ENCODE results near the gene FBXL13. TPM values are rescaled to one million over a fixed set of nuclear protein-coding genes. Genes with fewer than 3 reads are reported as not detected.
"Not testable (repeated sequence)": the region's sequence is repeated elsewhere in the genome, so short reads cannot be mapped to it uniquely, and the experiment has no call there.

The FBXL13 gene
- total RNA-seq, 1 experiment from 2014 or later: 0.43 TPM

DNA sequence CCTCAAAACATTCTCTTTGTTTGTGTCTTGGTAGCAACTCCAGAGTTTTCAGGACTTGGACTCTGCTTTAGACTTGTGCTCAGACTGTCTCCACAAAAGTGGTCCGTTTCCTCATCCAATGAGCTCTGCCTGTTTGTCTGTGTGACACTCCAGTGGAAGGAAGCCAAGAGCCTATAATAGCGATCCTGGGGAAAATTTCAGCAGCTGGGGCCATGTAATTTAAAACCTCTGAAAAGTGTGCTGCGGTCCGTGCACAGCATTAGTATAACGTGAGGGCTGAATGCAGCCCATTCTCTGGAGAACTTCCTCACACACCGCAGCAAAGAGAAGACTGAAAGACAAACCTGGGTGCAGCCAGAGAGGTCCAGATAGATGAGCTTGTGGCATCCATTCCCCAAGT is 161.9 kb downstream of the FBXL13 start, which contains the start of gene LRRC17:
Gene LRRC17 (plus strand): TSS at position 259 of the 400 bp plus-strand sequence. CDS start 20,914 bp downstream, outside the sequence.
- H3K27me3 Mint-ChIP-seq (ENCODE audit: insufficient read depth, unreplicated experiment): no peaks in the 10 kb centered on the region
- no peaks in the 10 kb centered on the region for H3K4me1 Mint-ChIP-seq (ENCODE audit: low read depth, unreplicated experiment)
- Histone ChIP-seq H3K4me1 (no peaks in the 10 kb centered on the region), H3K36me3 (ENCODE audit: control insufficient read depth, insufficient read depth, low read length) (no peaks in the 10 kb centered on the region), H3K9me3 (no peaks in the 10 kb centered on the region), H3K4me3 (ENCODE audit: low read depth, low read length) (no peak within 1 kb of the TSS), H3K27me3 (replicated peaks; ENCODE audit: control insufficient read depth, insufficient read depth, low read length) (no peaks in the 10 kb centered on the region)
- intact Hi-C loops (cut with micrococcal nuclease; ENCODE audit: unreplicated experiment): no loop called here
- no peak within 1 kb of the TSS for H3K4me3 Mint-ChIP-seq (ENCODE audit: unreplicated experiment)
- H3K9me3 Mint-ChIP-seq (ENCODE audit: unreplicated experiment): no peaks in the 10 kb centered on the region
- no TSS peak for BruUV-seq (replicated peaks)
- DNase-seq: no peak
- TF ChIP-seq, protein P1, sequence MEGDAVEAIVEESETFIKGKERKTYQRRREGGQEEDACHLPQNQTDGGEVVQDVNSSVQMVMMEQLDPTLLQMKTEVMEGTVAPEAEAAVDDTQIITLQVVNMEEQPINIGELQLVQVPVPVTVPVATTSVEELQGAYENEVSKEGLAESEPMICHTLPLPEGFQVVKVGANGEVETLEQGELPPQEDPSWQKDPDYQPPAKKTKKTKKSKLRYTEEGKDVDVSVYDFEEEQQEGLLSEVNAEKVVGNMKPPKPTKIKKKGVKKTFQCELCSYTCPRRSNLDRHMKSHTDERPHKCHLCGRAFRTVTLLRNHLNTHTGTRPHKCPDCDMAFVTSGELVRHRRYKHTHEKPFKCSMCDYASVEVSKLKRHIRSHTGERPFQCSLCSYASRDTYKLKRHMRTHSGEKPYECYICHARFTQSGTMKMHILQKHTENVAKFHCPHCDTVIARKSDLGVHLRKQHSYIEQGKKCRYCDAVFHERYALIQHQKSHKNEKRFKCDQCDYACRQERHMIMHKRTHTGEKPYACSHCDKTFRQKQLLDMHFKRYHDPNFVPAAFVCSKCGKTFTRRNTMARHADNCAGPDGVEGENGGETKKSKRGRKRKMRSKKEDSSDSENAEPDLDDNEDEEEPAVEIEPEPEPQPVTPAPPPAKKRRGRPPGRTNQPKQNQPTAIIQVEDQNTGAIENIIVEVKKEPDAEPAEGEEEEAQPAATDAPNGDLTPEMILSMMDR (IDR thresholded peaks at IDR 0.05; ENCODE audit: insufficient read depth in 1 of 2, low read depth in 1 of 2, low read length in 1 of 2, severe bottlenecking in 1 of 2, unreplicated experiment in 1 of 2): no peak
- H3K36me3 Mint-ChIP-seq (ENCODE audit: insufficient read depth, unreplicated experiment): no peaks in the 10 kb centered on the region
- POLR2A ChIA-PET: no interaction called here
- CTCF ChIA-PET: interaction anchor here (0.7 kb wide), 1 partner anchor 435 kb away, joined by 4 read pairs; no protein-coding TSS in a partner anchor
- H3K27ac Mint-ChIP-seq (ENCODE audit: unreplicated experiment): no peak within 1 kb of the TSS

DNA sequence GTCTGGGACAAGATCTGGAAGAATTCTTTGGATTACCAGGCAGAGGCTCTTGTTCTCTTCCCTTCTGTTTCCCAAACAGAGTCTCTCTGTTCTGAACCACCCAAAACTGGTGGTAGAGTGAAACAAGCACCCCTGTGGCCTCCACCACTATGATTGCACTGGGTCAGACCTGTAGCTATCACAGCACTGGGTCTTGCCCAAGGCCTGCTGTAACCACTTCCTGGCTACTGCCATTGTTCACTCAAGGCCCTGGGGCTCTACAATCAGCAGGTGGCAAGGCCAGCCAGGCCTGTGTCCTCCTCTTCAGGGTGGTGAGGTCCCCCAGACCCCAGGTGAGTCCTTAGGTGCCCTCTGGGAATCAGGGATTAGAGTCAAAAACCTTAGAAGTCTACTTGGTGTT is 165.9 kb downstream of the FBXL13 start:
- DNase-seq: no peak
- intact Hi-C loops (cut with micrococcal nuclease; ENCODE audit: unreplicated experiment): no loop called here
- no peaks in the 10 kb centered on the region; the same call in 1 of the 2 replicates for H3K9me3 ChIP-seq
- no peaks in the 10 kb centered on the region for H3K36me3 Mint-ChIP-seq (ENCODE audit: insufficient read depth, unreplicated experiment)
- no peaks in the 10 kb centered on the region for H3K4me1 ChIP-seq
- H3K27me3 ChIP-seq (replicated peaks; ENCODE audit: control insufficient read depth, insufficient read depth, low read length): no peaks in the 10 kb centered on the region
- TF ChIP-seq, protein P1 (IDR thresholded peaks at IDR 0.05; ENCODE audit: insufficient read depth in 1 of 2, low read depth in 1 of 2, low read length in 1 of 2, severe bottlenecking in 1 of 2, unreplicated experiment in 1 of 2): no peak
- ChIA-PET POLR2A (no interaction called here), CTCF (no interaction called here)
- no TSS peak for BruUV-seq (replicated peaks)
- H3K4me1 Mint-ChIP-seq (ENCODE audit: low read depth, unreplicated experiment): no peaks in the 10 kb centered on the region
- H3K9me3 Mint-ChIP-seq (ENCODE audit: unreplicated experiment): peaks cover 13% of the 10 kb centered on the region
- peaks cover 3% of the 10 kb centered on the region for H3K27me3 Mint-ChIP-seq (ENCODE audit: insufficient read depth, unreplicated experiment)
- no peak overlapping the region for H3K27ac Mint-ChIP-seq (ENCODE audit: unreplicated experiment)
- no peak overlapping the region for H3K4me3 ChIP-seq (ENCODE audit: low read depth, low read length)
- no peaks in the 10 kb centered on the region for H3K36me3 ChIP-seq (ENCODE audit: control insufficient read depth, insufficient read depth, low read length)
- H3K4me3 Mint-ChIP-seq (ENCODE audit: unreplicated experiment): no peak overlapping the region

DNA sequence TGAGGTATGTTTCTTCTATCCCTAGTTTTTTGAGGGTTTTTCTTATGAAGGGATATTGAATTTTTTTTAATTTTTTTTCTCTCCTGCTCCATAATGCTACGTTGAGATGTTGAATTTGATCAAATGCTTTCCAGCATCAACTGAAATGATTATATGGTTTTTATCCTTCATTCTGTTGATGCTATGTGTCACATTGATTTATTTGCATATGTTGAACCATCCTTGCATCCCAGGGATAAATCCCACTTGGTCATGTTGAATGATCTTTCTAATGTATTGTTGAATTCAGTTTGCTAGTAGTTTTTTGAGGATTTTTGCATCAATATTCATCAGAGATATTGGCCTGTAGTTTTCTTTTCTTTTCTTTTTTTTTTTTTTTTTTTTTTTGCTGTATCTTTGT is 171.0 kb downstream of the FBXL13 start:
- H3K36me3 Mint-ChIP-seq (ENCODE audit: insufficient read depth, unreplicated experiment); DNase-seq; H3K4me1 ChIP-seq; CTCF ChIA-PET; H3K27me3 ChIP-seq (replicated peaks; ENCODE audit: control insufficient read depth, insufficient read depth, low read length); H3K4me3 ChIP-seq (ENCODE audit: low read depth, low read length); intact Hi-C loops (cut with micrococcal nuclease; ENCODE audit: unreplicated experiment); H3K4me3 Mint-ChIP-seq (ENCODE audit: unreplicated experiment); H3K9me3 ChIP-seq; H3K36me3 ChIP-seq (ENCODE audit: control insufficient read depth, insufficient read depth, low read length); POLR2A ChIA-PET; H3K27me3 Mint-ChIP-seq (ENCODE audit: insufficient read depth, unreplicated experiment); H3K27ac Mint-ChIP-seq (ENCODE audit: unreplicated experiment); BruUV-seq (replicated peaks); H3K4me1 Mint-ChIP-seq (ENCODE audit: low read depth, unreplicated experiment): not testable (repeated sequence)
- H3K9me3 Mint-ChIP-seq (ENCODE audit: unreplicated experiment): peaks cover 21% of the 10 kb centered on the region

DNA sequence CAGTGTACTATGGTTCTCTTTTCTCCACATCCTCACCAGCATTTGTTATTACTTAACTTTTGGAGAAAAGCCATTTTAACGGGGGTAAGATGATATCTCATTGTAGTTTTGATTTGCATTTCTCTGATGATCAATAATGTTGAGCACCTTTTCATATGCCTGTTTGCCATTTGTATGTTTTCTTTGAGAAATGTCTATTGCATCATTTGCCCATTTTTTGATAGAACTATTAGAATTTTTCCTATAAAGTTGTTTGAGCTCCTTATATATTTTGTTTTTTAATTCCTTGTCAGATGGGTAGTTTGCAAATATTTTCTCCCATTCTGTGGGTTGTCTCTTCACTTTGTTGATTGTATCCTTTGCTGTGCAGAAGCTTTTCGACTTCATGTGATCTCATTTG is 172.5 kb downstream of the FBXL13 start:
- H3K9me3 Mint-ChIP-seq (ENCODE audit: unreplicated experiment): peaks cover 21% of the 10 kb centered on the region
- H3K9me3 ChIP-seq; H3K27ac Mint-ChIP-seq (ENCODE audit: unreplicated experiment); H3K27me3 ChIP-seq (replicated peaks; ENCODE audit: control insufficient read depth, insufficient read depth, low read length); H3K4me1 ChIP-seq; H3K36me3 ChIP-seq (ENCODE audit: control insufficient read depth, insufficient read depth, low read length); H3K36me3 Mint-ChIP-seq (ENCODE audit: insufficient read depth, unreplicated experiment); H3K27me3 Mint-ChIP-seq (ENCODE audit: insufficient read depth, unreplicated experiment); H3K4me3 ChIP-seq (ENCODE audit: low read depth, low read length); BruUV-seq (replicated peaks); H3K4me1 Mint-ChIP-seq (ENCODE audit: low read depth, unreplicated experiment); intact Hi-C loops (cut with micrococcal nuclease; ENCODE audit: unreplicated experiment); CTCF ChIA-PET; H3K4me3 Mint-ChIP-seq (ENCODE audit: unreplicated experiment); POLR2A ChIA-PET; DNase-seq: not testable (repeated sequence)

All from Caco-2 (cell line).